Motor neuron (in vitro differentiated cells): Measurements from ENCODE around the gene PRKCH. TPM values are rescaled to one million over a fixed set of nuclear protein-coding genes. Genes with fewer than 3 reads are reported as not detected.

ENCODE experiments used
- ATAC-seq, 8 experiments: fragments of 200-7000 bp; cut with Tn5 transposase; replicated peaks in 6 of 8; 2 replicates each; pipeline ENCODE4 v1.8.0; 2021; ENCODE audit warnings: mild to moderate bottlenecking in 8 of 8, moderate library complexity in 8 of 8
- H3K27ac ChIP-seq, 2 donors: fragments of 250-450 bp; sonication (Bioruptor Pico); 2 replicates each; pipeline ENCODE4 v1.9.0; 2021; ENCODE audit warnings: antibody characterized with exemption in 2 of 2, mild to moderate bottlenecking in 2 of 2, moderate library complexity in 1 of 2
- H3K4me1 ChIP-seq, 2 donors: fragments of 250-450 bp; sonication (Bioruptor Pico); replicated peaks in 1 of 2; 2 replicates each; pipeline ENCODE4 v1.6.1; 2021; ENCODE audit warnings: antibody characterized with exemption in 2 of 2, mild to moderate bottlenecking in 2 of 2, moderate library complexity in 1 of 2
- H3K4me3 ChIP-seq, 5 donors: fragments of 250-450 bp; sonication (Bioruptor Pico); 2 replicates each; pipeline ENCODE4 v1.9.0; 2021; ENCODE audit warnings: antibody characterized with exemption in 5 of 5, mild to moderate bottlenecking in 5 of 5, moderate library complexity in 4 of 5
- WGBS, 10 experiments: fragments of 450-650 bp; shearing (Covaris generic); methylation state at CpG; one replicate each; pipeline ENCODE4 v1.0.0; 2022; 5-methylcytosine and 5-hydroxymethylcytosine counted together
- in situ Hi-C, 9 experiments: fragments of 400-800 bp; cut with MboI; loops; one replicate each; pipeline ENCODE4 v1.15.0; 2021; ENCODE audit warnings: low sequenced_read_pairs in 9 of 9, low pct_unique_long_range_greater_than_20kb in 2 of 9; ENCODE audit not compliant: unreplicated experiment in 9 of 9
- total RNA-seq, 8 experiments: library from RNA; unstranded; fragments of 300-600 nt; gene quantifications; 2 replicates each; pipeline versions ENCODE4 v1.2.3 to v1.2.4, GENCODE V29; 2022

PRKCH gene
- total RNA-seq, 8 experiments from 2014 or later, result 0.33 to 12.9 (median 1.6) TPM

DNA sequence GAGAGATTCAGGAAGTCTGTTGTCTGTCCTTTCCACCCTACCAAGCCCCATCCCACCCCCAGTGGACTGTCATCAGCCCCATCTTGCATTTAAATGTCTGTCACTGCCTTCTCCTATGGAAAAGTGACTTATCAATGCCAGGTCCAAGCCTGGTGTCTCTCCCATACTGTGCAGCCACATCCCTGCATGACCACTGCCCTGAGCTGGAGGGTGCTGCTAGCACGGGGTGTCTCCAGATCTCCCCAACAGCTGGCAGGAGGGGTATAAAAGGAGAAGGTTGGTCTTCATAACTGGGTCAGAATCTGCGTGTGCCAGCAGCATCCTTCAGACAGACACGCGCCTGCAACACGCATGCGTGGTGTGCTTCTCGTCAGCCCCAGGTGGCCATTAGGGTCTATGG, 219.6 kb downstream of the PRKCH start:
- in situ Hi-C loops, result no loop called here
- peaks cover 22 to 37% of the 10 kb centered on the region in 2 donors for H3K4me1 ChIP-seq
- no peak overlapping the region for H3K27ac ChIP-seq
- no peak for ATAC-seq
- no peak overlapping the region for H3K4me3 ChIP-seq
- WGBS, 10 experiments, result 82 to 100% (median 100%) methylated on average over 1 to 6 of the region's 7 CpGs; no CpG with 5 or more reads in 3 of the 10 experiments

DNA sequence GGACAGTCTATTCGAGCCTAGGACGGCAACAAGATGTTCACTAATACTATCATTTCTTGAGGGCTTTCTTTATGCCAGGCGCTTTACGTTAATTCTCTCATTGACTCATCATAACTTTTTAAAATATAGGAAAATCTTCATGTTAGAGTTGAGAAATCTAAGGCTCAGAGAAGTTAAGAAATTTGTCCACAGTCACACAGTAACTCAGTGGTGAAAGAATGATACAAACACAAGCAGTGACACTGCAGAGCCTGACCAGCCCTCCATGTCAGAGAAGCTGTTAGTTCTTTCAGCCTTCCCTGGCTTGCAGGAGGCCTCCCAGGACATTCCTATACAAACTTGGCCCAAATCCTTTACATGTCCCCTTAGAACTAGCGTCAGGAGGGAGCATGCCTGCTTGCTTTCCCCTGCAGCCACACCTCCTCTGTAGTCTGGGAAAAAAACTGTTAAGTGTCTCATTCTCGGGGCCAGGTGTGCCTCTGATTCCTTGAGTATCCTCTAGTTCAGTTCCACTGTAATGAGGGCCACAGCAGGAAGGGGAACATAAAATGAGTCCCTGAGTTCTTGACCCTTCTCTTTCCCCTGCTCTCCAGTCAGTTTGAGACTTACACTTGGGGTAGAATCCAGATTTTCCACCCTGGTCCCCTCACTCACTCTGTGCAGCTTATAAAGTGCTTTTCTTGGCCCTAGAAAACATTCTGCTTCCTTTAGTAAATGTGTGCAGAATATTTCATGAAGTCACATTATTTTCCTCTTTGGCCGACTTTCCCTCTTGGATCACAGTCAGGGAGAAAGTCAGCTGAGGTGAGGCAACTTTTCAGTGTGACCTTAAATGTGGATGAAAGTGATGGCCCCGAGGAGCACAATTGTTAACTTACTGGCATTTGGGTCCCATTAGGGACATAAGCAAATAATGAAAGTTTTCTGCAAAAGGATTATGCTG, 221.7 kb downstream of the PRKCH start:
- H3K4me1 ChIP-seq, result peaks cover 12 to 25% of the 10 kb centered on the region in 2 donors
- no peak for ATAC-seq
- H3K4me3 ChIP-seq, result no peak overlapping the region
- in situ Hi-C loops, result no loop called here
- no peak overlapping the region for H3K27ac ChIP-seq
- 20 to 100% (median 85%) methylated on average over 1 to 7 of the region's 8 CpGs for WGBS, 10 experiments

DNA sequence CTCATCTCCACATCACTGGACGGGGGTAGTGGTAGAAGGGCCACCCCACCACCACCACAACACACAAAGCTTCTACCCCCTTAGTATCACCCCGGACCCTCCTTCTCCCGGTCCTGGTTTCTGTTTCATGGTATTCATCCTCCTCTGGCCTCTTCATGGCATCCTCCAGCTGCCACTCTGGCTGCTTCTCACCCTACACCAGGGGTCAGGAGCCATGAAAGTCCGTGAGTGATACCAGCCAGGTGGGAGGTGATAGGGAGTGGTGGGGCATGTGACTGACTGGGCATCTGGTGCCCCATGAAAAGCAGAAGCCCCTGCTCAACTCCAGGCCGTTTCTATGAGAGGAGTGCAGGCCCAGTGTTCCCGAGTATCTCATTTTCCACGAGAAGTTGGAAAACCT, 222.6 kb downstream of the PRKCH start:
- 60 to 100% (median 90%) methylated on average over 1 to 4 of the region's 7 CpGs; no CpG with 5 or more reads in 4 of the 10 experiments for WGBS, 10 experiments
- Histone ChIP-seq H3K4me1 (peaks cover 8 to 17% of the 10 kb centered on the region in 2 donors), H3K27ac (no peak overlapping the region), H3K4me3 (no peak overlapping the region)
- in situ Hi-C loops, result no loop called here
- no peak for ATAC-seq

GRCh38 chr14:61544448-61545330, 223.3 kb downstream of the PRKCH start:
- 39 to 100% (median 82%) methylated on average over 2 to 11 of the region's 14 CpGs; no CpG with 5 or more reads in 2 of the 10 experiments for WGBS, 10 experiments
- H3K4me3 ChIP-seq, result no peak overlapping the region
- H3K4me1 ChIP-seq, result peaks cover 8 to 10% of the 10 kb centered on the region in 2 donors
- in situ Hi-C loops, result no loop called here
- ATAC-seq, result peak in 4 of 8 experiments; percentile 42 to 57 (median 50)
- H3K27ac ChIP-seq, result no peak overlapping the region

DNA sequence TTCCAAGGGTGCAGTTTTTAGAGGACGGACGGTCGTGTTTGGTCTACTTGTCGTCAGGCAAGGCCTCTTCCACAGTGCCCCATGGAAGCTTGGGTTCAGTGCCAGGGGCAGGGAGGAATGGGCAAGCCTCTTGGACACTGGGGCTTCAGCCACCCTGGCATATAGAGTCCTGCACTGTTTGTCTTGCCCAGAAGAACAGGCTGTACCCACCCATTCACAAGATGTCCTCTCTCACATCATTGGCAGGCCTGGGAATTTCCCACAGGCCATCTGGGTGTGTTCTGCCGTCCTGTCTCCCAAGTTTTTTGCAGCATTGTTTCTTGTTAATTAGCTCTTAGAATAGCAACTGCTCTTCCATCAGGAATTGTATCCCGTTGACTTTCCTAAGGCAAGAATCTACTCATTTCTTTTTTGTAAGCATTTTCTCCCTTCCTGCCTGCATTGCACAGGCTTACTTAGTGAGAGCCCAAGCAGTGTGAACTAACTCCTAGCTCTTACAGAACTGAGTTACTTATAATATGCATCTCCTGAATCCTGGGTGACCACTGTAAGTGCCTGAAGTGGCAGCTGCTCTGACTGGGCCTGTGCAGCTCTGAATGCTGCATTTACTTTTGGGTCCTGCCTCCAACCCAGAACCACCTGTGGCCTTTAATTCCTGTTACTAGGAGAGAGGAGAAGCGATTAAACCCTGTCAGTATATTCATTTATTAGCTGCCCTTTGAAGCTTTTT, 224.5 kb downstream of the PRKCH start:
- ATAC-seq, result peak in 2 of 8 experiments; percentile 24 to 38
- H3K4me3 ChIP-seq, result no peak overlapping the region
- no peak overlapping the region for H3K27ac ChIP-seq
- in situ Hi-C loops, result no loop called here
- 67 to 98% (median 82%) methylated on average over 1 to 6 of the region's 7 CpGs; no CpG with 5 or more reads in 1 of the 10 experiments for WGBS, 10 experiments
- H3K4me1 ChIP-seq, result peaks cover 8 to 10% of the 10 kb centered on the region in 2 donors

- peaks cover 8 to 11% of the 10 kb centered on the region in 2 donors for H3K4me1 ChIP-seq
- H3K27ac ChIP-seq, result no peak overlapping the region
- in situ Hi-C loops, result no loop called here
- peak in 7 of 8 experiments; percentile 64 to 90 (median 75) for ATAC-seq
- no peak overlapping the region for H3K4me3 ChIP-seq
- 0 to 86% (median 80%) methylated on average over 1 to 10 of the region's 14 CpGs for WGBS, 10 experiments
These were observed 226.0 kb downstream of the PRKCH start for GRCh38 chr14:61547186-61548069.

GRCh38 chr14:61549425-61549824, 228.0 kb downstream of the PRKCH start:
- WGBS, 10 experiments, result 36 to 86% (median 67%) methylated on average over 1 to 2 of the region's 2 CpGs; no CpG with 5 or more reads in 3 of the 10 experiments
- no peak for ATAC-seq
- in situ Hi-C loops, result no loop called here
- Histone ChIP-seq H3K4me1 (peaks cover 23 to 25% of the 10 kb centered on the region in 2 donors), H3K27ac (no peak overlapping the region), H3K4me3 (no peak overlapping the region)

DNA sequence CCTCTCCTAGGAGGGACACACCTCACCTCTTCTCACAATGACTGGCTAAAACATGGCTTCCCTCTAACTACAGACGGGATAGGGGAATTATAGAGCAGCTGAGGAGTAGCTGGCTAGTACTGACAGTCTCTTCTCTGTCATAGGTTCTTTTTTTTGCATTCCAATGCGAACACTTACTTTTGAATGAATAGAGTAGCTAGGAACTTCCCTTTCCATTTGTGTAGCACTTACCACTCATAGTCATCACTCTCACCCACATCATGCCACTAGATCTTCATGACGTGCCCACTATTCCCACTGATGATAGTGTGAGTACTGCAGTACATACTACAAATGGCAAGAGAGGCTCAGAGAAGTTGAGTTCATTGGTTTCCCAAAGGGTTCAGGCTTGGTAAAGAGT, 230.0 kb downstream of the PRKCH start:
- in situ Hi-C loops, result no loop called here
- WGBS, 10 experiments, result 40 to 100% (median 93%) methylated on average over 1 to 3 of the region's 3 CpGs; no CpG with 5 or more reads in 1 of the 10 experiments
- Histone ChIP-seq H3K27ac (no peak overlapping the region), H3K4me1 (peaks cover 23 to 25% of the 10 kb centered on the region in 2 donors), H3K4me3 (no peak overlapping the region)
- no peak for ATAC-seq

DNA sequence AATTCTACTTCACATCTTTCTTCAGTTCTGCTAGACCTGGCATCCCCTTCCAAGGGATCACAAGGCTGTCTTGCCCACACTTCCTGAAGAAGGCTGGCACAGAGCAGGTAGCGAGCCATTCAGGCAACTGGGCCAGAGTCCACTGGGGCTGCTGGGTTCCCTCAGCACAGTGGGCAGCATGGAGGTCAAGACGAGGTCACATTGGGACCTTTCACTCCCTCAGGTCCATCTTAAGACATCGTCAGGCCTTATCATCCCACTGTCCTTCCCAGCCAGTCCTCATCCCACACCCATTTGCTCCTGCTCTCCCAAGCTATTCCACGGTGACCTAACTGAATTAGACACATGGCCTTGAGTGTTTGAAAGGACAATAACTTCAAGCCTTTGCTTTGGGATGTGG, 230.9 kb downstream of the PRKCH start:
- H3K4me1 ChIP-seq, result peaks cover 22 to 23% of the 10 kb centered on the region in 2 donors
- WGBS, 10 experiments, result 60 to 100% (median 90%) methylated on average over 1 of the region's 4 CpGs; no CpG with 5 or more reads in 6 of the 10 experiments
- no peak overlapping the region for H3K4me3 ChIP-seq
- no peak overlapping the region for H3K27ac ChIP-seq
- in situ Hi-C loops, result no loop called here
- no peak for ATAC-seq

DNA sequence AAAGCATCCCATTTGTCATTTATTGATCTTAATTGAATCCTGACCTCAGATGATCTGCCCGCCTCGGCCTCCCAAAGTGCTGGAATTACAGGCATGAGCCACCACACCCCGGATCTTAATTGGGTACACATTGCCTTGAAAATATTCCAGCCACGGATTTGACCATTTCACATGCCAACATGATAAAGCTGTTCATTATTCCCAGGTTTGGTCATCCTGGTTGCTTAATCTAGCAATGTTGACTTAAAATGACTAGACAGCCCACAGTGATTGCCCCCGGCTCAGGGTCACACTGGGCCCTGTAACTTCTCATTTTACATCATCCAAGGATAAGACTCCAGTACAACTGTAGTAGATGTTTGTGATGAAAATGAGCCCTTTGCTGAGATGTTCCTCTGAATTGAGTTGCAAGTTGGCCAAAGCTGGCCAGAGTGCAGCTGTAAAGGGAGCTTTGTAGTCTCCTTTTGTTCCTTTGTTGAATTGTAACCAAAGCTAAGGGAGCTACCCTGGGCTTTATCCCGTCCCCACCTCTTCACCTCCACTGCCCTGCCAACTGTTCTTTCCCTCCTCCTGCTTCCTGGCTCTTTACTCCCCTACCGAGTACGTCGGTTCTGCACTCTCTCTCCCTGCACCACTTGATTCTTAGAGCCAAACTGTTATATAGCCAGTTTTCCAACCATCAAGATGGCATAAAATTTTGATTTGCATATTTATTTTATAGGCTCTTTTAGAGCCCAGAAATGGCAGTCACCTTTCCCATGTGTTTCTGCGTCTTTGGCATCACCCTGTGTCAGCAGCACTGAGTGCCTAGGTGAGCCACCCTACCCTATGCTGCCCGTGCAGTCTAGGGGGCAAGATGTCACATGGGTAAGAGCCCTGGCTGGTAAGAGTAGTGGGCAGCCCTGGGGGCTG, 232.6 kb downstream of the PRKCH start:
- ATAC-seq, result peak in 2 of 8 experiments; percentile 29 to 40

More for the DNA sequence above, 232.6 kb downstream of the PRKCH start:
- WGBS, 10 experiments, result 0 to 67% (median 40%) methylated on average over 1 to 8 of the region's 11 CpGs; no CpG with 5 or more reads in 1 of the 10 experiments
- peaks cover 15 to 16% of the 10 kb centered on the region in 2 donors for H3K4me1 ChIP-seq
- no peak overlapping the region for H3K27ac ChIP-seq
- no peak overlapping the region for H3K4me3 ChIP-seq
- in situ Hi-C loops, result no loop called here
